ENCODE measurements around the gene LEP.

DNA sequence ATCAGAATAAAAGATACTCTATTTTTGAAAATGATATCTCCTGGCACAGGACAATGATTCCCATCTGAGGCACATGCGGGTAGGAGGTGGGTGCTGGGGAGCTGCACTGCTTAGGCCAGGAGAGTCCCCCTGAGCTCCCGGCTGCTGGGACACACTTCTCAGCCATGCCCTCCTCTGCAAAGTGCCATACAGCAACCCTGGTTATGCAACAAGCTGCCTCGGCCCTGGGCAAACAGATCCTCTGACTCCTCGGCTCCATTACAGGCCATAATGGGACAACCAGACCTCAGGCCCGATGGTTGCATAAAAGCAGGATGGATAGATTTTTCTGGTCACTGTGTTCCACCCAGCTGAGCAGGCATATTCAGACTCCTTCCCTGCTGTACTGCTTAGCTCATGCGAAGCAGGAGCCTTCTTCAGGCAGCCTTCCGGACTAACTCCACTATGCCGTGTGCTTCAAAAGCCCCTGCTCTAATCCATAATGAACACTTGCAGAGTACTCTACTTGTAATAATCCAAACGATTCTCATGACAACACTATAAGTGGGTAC is 6.5 kb upstream of the LEP start:
- TF ChIP-seq, protein P1, sequence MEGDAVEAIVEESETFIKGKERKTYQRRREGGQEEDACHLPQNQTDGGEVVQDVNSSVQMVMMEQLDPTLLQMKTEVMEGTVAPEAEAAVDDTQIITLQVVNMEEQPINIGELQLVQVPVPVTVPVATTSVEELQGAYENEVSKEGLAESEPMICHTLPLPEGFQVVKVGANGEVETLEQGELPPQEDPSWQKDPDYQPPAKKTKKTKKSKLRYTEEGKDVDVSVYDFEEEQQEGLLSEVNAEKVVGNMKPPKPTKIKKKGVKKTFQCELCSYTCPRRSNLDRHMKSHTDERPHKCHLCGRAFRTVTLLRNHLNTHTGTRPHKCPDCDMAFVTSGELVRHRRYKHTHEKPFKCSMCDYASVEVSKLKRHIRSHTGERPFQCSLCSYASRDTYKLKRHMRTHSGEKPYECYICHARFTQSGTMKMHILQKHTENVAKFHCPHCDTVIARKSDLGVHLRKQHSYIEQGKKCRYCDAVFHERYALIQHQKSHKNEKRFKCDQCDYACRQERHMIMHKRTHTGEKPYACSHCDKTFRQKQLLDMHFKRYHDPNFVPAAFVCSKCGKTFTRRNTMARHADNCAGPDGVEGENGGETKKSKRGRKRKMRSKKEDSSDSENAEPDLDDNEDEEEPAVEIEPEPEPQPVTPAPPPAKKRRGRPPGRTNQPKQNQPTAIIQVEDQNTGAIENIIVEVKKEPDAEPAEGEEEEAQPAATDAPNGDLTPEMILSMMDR (IDR thresholded peaks at IDR 0.05), result no peak
- TF ChIP-seq POLR2AphosphoS5 (IDR thresholded peaks at IDR 0.05), result no peak
